NCI-H510A (cell line): ENCODE results near the gene CPLX3.
A peak's percentile ranks its signal among the peaks of the same experiment; 100 is the strongest.

ENCODE experiments used
- DNase-seq: peaks from one replicate; lab custom pipeline; 2025; lab: John Stamatoyannopoulos, UW

CPLX3 gene

GRCh38 chr15:74873036-74873755 is 46.8 kb downstream of the CPLX3 start, which contains the start of gene SCAMP2:
Gene SCAMP2 (minus strand): TSS chr15:74873365. CDS start chr15:74873255, 110 bp downstream.
- DNase-seq: peak; percentile 84

DNA sequence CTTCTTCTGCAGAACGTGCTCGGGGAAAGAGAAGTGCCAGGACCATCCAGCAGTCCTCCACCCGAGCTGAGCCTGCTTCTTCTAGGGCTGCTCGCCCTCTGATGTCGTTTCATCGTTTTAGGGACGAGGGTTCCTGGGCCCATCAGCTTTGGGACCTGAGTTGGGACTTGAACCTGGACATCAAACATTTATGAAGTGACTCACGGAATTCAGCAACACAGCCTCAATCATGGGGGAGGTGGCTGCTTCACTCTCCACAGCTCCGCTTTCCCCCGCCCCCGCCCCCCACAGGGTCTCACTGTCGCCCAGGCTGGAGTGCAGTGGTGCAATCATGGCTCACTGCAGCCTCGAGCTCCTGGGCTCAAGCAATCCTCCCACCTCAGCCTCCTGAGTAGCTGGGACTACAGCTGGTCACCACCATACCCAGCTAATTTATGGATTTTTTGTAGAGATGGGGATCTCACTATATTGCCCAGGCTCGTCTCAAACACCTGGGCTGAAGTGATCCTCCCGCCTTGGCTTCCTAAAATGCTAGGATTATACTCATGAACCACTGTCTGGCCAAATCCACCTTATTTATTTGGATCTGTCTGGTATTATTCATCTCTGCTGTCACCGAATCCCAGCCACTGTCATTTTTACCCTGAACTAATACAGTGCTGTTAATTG is 47.5 kb downstream of the CPLX3 start:
- DNase-seq: no peak

DNA sequence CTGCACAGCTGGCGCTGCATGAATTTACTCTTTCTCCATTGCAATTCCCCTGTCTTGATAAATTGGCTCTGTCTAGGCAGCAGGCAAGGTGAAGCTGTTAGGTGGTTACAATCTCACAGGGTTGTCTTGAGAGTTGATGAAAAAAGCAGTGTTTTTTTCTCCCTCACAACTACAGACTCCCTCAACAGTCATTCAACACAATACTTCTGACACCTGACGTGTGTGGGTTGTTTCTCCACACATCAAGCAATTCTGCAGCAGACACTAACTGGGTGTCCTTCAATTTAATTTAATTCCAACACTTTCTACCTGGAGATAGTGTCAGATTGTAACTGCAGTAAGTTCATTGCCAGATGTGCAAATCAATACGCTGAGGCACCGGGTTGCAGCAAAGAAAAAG is 51.8 kb downstream of the CPLX3 start:
- DNase-seq: no peak
